Neural progenitor cell (in vitro differentiated cells): ENCODE data around the gene CCT8L2.

ENCODE experiments used
- EZH2phosphoT487 ChIP-seq: fragments of 200-600 bp; sonication (generic); IDR thresholded peaks from 2 replicates; pipeline ENCODE4 v1.6.1; 2017; ENCODE audit warnings: antibody characterized with exemption
- TF ChIP-seq, protein P1 (sequence below): fragments of 200-600 bp; sonication (generic); IDR thresholded peaks from 2 replicates; pipeline ENCODE4 v1.5.1; 2017; ENCODE audit warnings: antibody characterized with exemption, mild to moderate bottlenecking

DNA sequence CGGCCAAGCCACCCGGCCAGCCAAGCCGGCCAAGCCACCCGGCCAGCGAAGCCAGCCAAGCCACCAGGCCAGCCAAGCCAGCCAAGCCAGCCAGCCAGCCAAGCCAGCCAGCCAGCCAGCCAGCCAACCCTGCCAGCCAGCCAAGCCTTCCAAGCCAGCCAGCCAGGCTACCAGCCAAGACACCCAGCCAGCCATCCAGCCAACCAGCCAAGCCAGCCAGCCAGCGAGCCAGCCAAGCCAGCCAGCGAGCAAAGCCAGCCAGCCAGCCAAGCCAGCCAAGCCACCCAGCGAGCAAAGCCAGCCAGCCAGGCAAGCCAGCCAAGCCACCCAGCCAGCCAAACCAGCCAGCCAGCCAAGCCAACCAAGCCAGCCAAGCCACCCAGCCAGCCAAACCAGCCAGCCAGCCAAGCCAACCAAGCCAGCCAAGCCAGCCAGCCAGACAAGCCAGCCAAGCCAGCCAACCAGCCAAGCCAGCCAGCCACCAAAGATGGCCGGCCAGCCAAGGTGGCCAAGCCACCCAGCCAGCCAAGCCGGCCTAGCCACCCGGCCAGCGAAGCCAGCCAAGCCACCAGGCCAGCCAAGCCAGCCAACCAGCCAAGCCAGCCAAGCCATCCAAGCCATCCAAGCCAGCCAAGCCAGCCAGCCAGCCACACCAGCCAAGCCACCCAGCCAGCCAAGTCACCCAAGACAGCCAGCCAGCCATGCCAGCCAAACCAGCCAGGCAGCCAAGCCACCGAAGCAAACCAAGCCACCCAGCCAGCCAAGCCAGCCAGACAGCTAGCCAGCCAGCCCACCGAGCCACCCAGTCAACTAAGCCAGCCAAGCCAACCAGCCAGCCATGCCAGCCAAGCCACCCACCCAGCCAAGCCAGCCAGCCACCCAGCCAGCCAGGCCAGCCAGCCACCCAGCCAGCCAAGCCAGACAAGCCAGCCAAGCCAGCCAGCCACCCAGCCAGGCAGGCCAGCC is 28.8 kb downstream of the CCT8L2 start:
- TF ChIP-seq, protein P1, sequence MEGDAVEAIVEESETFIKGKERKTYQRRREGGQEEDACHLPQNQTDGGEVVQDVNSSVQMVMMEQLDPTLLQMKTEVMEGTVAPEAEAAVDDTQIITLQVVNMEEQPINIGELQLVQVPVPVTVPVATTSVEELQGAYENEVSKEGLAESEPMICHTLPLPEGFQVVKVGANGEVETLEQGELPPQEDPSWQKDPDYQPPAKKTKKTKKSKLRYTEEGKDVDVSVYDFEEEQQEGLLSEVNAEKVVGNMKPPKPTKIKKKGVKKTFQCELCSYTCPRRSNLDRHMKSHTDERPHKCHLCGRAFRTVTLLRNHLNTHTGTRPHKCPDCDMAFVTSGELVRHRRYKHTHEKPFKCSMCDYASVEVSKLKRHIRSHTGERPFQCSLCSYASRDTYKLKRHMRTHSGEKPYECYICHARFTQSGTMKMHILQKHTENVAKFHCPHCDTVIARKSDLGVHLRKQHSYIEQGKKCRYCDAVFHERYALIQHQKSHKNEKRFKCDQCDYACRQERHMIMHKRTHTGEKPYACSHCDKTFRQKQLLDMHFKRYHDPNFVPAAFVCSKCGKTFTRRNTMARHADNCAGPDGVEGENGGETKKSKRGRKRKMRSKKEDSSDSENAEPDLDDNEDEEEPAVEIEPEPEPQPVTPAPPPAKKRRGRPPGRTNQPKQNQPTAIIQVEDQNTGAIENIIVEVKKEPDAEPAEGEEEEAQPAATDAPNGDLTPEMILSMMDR = no peak
- TF ChIP-seq EZH2phosphoT487 = no peak
